IPS-11a (cell line): ENCODE measurements around the gene TMEM18.
"Not testable (repeated sequence)": the region's sequence is repeated elsewhere in the genome, so short reads cannot be mapped to it uniquely, and the experiment has no call there.

ENCODE experiments used
- H3K4me3 ChIP-seq: one replicate; pipeline ENCODE4 v1.5.1; 2013; ENCODE audit warnings: low read depth, low read length, control low read depth

The TMEM18 gene

DNA sequence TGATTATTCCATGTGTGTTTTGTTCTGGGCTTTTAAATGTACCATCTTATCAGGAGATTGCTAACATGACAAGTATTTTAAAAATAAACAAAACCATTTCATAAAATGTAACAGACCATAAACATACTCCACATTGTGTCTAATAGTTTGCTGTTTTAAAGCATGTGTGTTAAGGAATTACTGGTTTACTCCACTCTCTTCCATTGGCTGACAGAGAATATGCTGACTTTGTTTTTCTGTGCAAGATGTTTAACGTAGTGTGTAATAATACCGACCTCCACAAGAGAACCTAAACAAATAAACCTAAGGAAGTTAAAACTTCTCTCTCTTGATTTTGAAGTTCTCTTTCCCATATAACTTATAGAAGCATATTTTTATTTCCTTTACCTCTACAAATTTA is 17.0 kb upstream of the TMEM18 start:
- no peak overlapping the region for H3K4me3 ChIP-seq

DNA sequence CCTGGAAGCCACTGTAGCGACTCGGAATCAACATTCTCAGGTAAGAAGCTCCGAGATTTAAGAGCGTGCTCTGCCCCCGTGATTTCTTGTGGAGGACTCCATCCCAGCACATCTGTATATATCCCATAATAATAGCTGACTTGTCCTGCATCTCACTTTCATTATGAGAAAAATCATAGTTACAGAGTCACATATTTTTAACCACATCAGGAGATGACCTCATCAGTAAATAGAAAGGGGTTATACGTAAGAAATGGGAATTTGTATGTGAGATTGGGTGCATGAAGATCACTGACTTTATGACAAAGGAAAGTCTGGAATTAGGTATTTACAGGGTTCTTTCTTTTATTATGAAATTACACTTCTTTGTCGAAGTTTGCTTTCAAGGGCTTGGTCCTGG is 16.4 kb upstream of the TMEM18 start:
- H3K4me3 ChIP-seq, result no peak overlapping the region

DNA sequence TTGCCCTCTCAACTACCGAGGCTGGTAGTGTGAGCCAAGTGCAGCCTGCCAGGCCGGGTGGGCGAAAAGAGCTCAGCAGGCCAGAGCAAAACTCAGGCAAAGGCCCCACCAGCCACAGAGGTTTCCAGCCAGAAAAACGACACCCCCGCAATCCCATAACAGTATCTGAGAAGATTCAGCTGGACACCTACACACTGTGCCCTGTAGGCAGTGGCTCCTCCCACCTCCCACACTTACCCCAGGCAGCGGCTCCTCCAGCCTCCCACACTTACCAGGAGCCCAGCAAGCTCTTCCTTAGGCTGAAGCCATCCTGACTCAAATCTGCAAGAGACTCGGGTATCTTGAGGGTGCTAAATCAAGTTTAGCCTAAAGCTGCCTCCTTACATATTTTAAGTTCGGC is 15.6 kb upstream of the TMEM18 start:
- H3K4me3 ChIP-seq, result no peak overlapping the region

DNA sequence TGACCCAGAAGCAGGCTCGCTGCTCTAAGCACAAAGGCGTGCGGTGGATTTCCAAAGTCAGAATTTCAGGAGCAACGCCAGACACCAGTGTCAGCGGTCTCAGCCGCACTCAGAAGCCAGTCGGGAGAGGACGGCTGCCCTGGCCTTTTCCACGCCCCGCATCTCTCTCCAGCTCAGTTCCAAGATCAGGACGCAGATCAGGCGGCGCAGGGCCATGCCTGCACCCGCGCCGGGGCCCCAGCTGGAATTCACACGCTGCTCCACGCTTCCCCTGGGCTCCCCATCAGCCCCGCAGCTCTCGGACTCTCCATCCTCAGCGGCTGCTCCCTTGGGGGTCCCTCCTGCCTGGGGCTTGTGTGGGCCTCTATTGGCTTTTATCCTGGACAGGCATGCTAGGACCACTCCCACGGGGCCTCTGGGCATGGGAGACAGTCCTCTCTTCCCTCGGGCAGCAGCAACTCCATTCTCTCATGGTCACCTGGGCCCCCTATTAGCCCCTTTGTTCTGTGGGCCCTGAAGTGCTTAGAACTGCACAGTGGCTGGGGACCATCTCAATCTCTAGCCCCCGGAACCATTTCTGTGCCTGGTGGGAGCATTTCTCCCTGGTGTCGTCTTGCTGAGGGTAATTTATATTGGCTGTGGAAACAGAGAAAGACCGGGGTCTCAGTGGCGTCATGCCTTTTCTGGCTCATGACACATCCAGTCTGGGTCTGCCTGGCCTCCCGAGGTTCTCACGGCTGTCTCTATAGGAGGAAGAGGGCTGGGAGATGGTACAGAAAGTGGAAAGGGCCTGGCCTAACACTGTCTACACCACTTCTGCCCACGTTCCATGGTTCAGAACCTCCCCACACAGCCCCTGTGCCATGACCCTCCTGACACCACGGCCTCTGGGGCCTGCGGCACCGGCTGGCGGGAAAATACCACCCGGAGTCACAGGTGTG is 14.9 kb upstream of the TMEM18 start:
- H3K4me3 ChIP-seq, result no peak overlapping the region

DNA sequence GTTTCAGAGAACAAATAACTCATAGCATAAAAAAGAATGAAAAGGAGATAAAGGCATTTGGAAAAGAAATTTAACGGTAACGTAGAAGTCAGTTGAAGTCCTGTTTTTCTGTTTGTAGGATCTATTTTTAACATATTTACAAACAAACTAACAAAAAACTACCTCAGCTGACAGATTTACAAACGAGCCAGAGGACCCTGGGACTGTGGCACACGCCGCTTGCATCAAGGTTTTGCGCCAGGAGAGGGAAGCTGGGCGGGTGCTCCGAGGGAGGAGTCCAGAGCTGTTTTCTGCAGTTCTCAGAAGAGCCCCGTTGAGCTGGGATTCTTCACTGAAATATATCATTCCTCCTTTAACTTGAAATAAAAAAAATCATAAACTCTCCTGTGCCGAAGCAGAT is 13.6 kb upstream of the TMEM18 start:
- no peak overlapping the region for H3K4me3 ChIP-seq

DNA sequence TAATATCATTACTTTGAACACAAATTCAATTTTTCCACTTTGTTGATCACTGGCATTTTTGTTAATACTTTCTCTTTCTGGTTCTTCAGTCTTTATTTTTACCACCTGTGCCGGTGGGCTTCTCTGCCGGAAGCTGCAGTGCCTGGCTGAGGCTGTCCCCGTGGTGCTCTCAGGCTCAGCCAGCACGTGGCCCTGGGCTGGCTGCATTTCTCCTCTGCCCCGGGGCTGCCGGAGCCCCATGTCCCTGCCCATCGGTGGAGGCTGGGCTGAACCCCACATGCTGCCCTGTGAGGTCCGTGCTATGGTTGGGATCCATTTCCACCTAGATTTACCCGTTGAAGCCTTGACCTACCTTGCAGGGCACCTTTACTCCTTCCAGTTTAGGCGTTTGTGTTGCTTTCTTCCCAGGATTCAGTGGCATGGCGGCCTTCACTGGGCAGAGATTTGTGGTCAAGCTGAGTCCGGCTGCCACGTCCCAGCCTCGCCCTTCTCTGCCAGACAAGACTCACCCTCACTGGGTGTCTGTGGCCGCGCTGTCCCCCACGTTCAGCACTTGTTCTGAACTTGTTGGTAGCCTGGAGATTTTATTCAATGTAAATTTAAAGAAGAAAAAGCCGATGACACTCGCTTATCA is 12.8 kb upstream of the TMEM18 start:
- H3K4me3 ChIP-seq, result no peak overlapping the region

DNA sequence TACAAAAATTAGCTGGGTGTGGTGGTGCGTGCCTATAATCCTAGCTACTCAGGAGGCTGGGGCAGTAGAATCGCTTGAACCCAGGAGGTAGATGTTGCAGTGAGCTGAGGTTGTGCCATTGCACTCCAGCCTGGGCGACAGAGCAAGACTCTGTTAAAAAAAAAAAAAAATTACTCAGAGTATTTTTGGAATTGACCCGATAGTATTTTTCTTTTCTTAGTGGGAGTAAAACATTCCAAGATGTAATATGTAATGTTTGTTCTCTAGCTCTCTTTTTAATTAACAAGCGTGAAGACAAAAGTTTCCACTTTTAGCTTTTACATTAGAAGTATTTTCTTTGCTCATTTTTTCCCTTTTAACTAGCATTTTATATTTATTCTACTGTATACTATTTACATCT is 12.0 kb upstream of the TMEM18 start:
- H3K4me3 ChIP-seq, result no peak overlapping the region

DNA sequence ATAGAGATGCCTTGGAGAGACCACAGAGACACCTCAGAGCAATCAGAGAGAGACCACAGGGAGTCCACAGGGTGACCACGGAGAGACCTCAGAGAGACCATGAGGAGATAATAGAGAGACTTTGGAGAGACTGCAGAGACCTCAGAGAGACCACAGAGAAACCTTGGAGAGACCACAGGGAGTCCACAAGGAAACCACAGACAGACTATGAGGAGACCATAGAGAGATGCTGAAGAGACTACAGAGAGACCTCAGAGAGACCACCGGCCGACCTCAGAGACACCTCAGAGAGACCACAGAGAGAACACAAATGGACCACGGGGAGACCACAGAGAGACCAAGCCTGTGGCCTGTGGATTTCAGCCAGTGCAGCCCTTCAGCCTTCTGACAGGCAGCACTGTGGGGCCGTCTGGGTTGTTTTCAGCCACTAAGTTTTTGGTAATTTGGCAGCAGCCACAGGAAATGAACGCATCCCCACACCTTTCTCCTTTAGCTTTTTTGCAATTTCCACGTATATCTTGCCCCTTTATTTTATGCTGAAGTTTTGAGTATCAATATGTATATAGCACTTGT is 11.4 kb upstream of the TMEM18 start:
- no peak overlapping the region for H3K4me3 ChIP-seq

DNA sequence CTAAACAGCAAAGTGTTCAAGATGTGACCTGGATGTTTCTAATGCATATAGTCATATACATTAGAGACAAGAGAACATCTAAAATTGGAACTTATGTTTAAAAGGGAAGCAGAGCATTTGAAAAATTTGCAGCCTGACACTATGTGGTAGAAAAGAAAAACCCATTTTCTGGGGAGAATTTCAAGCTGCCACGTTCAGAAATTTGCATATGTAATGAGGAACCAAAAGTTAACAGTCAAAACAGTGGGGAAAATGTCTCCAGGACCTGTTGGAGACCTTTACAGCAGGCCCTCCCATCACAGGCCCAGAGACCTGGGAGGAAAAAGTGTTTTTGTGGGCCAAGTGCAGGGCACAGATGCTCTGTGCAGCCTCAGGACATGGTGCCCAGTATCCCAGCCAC is 8.2 kb upstream of the TMEM18 start:
- no peak overlapping the region for H3K4me3 ChIP-seq

DNA sequence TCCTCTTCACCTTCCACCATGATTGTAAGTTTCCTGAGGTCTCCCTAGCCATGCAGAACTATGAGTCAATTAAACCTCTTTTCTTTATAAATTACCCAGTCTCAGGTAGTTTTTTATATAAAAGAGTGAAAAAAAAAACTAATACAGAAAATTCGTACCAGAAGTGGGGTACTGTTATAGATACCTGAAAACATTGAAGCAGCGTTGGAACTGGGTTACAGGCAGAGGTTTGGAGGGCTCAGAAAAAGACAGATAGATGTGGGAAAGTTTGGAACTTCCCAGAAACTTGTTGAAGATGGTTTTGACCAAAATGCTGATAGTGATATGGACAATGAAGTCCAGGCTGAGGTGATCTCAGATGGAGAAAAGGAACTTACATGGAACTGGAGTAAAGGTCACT is 7.7 kb upstream of the TMEM18 start:
- H3K4me3 ChIP-seq, result not testable (repeated sequence)

DNA sequence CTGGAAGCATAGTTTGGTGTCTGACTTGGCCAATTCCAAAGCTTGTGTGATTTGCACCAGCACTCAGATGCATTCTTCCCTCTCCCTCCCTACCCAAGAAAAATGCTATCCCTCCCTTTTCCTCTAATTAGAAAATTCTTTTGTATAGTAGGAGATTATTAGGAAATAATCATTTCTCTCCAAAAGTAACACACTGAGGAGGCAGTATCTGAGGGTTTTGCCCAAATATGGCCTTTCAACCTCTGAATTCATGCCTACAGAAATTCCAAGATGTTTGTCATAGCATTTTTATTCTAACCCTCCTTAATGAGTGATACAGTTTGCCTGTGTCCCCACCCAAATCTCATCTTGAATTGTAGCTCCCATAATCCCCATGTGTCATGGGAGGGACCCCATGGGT is 5.0 kb upstream of the TMEM18 start:
- H3K4me3 ChIP-seq, result no peak overlapping the region

DNA sequence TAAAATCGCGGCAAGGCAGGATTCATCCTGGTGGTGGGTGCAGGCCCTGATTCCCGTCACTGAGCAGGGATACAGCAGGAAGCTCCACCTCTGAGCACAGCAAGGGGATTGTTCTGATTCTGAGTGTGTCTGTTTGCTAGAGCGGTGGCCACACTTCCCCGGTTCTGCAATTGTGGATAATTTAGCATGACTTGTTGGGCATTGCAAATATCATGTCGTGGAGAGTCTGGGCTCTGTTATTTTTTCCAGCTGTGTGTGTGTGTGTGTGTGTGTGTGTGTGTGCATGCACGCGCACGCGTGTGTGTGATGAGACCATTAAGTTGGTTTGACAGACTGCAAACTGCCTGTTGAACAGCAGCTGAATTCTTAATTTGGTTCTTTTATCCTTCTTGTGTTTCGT is 4.1 kb upstream of the TMEM18 start:
- H3K4me3 ChIP-seq, result no peak overlapping the region

DNA sequence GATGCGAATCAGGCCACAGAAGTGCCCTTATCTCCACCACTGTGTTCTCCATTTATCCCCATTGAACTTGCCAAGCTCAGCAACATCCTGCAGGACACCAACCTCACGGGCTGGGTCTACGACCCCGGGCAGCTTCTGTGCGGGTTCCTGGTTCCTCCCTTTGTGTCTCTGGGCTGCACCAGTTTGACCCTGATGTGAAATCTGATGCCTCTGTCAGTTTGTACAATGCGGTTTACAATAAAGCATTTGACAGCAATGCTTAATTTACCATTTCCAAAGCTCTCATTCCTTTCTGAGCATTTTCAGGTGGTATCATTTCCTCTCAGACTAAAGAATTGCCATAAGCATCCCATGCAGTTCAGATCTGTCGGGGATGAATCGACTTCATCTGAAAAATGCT is 3.3 kb upstream of the TMEM18 start:
- H3K4me3 ChIP-seq, result no peak overlapping the region

DNA sequence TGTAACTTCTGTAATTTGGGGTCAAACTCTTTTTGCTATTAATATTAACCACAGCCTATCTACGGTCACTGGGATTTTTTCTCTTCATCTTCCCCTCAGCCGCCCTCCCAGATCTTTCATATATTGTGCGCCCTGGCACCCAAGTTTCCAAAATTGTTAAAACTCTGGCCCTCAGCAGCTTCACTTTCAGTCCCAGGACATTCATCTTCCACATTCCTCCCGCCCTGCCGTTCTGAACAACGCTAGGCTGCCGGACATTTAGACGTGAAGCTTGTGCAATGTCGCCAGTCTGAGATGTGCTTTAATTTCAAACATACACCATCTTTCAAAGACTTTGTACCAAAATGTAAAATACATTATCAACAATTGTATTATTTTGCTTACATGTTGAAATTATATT is 1.8 kb upstream of the TMEM18 start:
- H3K4me3 ChIP-seq, result no peak overlapping the region

DNA sequence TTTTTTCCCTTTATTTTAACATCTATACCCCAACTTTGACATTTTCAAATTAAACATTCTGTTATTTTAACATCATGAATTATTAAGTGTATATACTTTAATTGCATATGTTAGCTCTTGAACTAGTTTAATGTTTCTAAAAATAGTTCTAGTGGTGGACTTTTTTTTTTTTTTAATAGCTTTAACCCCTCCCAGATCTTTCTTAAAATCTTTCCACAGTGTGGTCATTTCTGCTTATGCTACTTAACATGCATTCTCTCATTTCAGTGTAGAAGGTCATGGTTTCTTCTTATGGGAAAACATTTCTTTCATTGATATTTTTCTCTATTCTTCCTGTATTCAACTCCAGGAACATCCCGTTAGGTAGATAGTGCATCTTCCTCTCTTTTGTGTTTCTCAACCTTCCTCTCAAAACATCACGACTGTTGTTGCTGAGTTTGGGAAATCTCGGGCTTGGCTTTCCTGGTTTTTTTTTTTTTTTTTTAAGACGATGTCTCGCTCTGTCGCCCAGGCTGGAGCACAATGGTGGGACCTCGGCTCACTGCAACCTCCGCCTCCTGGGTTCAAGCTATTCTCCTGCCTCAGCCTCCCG is 849 bp upstream of the TMEM18 start:
- H3K4me3 ChIP-seq, result peak overlapping the region; percentile 79

DNA sequence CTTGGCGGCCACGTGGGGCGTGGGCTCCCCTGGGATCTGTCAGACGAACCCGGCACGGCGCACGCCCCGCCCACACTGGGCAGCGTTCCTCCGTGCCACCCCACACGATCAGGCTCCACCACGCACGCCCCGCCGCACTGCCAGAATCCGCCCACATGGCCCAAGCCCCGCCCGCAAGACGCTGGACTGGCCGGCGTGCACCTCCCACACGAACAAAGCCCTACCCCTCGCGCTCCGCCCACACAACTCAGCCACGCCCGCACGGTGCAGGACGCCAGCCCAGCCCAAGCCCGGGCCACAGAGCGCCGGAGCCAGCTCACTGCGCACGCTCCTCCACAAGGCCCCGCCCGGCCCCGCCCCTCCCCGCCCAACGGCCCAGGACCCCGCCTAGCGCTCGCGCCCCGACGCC is 555 bp downstream of the TMEM18 start:
- H3K4me3 ChIP-seq, result peak overlapping the region; percentile 94

DNA sequence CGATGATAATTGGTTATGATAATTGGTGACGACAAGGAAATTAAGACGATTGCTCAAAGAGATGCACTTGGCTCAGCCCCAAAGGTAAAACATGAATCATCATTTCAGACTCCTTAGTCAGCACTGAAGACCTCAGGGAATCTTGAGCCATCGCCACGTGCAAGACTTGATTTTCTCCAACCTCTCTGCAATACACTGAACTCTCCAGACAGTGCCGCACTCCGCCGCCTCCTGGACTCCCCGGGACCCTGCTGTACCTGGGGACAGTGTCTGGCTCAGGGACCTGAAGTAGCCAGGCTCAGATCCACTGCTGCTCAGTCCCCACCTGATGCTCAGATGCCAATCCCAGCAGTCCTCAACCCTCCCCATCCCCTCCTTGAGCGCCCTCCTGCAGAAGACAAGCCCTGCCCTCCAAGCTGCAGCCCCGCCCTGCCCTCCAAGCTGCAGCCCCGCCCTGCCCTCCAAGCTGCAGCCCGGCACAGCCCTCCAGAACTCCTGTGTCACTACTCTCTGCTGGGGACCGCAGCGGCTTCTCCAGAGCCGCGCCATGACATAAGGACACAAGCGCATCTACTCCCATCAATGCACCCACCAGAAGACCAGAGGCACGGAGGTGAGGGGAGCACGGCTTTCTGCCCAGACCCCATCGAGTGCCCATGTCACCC is 1.1 kb downstream of the TMEM18 start:
- H3K4me3 ChIP-seq, result peak overlapping the region; percentile 94

DNA sequence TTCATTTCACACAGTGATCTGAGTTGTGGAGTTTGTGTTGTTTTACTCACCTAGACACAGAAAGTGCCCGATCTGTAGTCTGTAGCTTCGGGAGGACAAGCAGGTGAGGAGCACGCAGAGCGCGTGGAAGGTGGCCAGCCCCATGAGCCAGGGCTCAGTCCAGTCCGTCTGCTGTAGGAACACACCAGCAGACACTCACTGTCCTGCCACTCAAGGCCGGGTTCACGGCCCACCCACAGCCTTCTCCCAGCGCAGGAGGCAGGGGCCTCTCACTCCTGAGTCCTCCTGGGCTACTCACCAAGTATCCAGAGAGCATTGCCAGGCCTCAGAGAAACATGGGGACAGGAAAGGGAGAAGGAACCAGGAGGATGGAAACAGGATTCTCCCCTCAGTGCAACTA is 1.7 kb downstream of the TMEM18 start:
- H3K4me3 ChIP-seq, result no peak overlapping the region

DNA sequence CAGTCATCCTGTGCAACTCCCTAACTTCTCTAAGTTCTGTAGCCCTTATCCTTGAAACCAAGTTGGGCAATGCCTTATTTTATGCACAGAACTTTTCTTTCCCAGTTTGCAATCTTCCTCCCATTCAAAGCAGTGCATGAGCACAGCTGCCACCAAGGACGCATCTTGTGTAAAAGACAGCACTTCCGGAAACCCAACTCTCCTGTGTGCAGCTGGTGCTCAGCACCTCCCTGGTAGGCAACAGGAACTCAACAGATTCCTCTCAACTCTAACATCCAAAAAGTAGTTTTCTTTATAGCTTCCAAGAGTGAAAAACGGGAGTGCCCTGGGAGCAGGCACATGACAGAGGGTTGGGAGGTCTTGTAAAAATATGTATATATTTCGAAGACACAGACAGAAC is 2.2 kb downstream of the TMEM18 start:
- H3K4me3 ChIP-seq, result no peak overlapping the region

DNA sequence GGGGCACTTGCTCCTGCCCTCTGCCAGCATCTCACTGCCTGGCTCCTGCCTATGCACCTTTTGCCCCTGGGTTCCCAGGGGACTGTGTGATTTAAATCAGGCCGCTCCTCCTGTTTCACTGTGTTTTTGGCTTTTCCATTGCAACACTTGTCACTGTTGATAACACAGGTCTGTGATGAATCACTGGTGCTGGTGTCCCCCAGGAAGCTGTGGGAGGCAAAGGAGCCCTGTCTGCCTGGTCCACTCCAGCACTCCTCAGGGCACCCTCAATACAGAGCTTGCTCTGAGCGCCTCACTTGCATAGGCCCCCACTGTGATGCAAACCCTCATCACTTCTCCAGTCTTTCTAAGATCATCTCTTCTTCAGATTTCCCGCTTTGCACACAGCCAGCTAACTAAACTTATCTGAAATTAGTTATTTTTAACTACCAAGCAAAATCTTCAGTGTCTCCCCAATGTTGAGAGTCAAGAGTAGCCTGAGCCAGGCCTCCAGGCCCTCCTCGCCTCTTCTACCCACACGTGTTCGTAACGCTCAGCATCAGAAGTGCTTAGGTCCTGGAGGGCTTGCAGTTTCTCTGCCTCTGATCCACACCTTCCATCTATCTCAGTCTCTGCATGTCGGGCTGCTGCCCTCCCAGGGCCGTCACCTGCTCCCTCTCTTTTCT is 2.8 kb downstream of the TMEM18 start:
- no peak overlapping the region for H3K4me3 ChIP-seq
